ENCODE measurements around the gene HEXA.

DNA sequence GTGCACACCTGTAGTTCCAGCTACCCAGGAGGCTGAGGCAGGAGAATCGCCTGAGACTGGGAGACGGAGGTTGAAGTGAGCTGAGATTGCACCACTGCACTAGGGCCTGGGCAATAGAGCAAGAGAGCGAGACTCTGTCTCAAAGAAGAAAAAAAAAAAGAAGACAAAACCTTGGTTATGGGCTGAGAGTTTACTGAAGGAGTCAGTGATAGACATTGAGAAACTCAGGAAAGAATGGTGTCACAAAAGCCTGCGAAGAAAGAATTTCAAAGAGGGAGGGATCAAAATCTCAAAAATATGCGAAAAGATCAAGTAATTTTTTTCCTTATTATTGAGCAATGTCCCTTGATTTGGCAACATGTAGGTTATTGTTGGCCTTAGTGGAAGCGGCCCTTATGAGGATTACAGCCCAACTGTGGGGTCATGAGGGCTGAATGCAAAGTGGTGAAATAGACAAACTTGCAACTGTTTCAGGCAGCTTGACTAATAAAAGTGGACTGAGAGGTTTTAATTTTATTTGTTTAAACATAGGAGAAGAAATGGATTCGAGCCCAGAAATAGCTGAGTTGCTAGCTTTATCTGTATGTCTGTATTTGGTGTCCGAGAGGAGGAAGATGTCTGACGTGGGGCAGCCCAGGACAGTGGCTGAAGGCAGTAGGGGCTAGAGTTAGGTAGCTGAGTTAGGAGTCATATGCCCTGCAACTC, 37.0 kb downstream of the HEXA start:
- TF ChIP-seq, protein P1, sequence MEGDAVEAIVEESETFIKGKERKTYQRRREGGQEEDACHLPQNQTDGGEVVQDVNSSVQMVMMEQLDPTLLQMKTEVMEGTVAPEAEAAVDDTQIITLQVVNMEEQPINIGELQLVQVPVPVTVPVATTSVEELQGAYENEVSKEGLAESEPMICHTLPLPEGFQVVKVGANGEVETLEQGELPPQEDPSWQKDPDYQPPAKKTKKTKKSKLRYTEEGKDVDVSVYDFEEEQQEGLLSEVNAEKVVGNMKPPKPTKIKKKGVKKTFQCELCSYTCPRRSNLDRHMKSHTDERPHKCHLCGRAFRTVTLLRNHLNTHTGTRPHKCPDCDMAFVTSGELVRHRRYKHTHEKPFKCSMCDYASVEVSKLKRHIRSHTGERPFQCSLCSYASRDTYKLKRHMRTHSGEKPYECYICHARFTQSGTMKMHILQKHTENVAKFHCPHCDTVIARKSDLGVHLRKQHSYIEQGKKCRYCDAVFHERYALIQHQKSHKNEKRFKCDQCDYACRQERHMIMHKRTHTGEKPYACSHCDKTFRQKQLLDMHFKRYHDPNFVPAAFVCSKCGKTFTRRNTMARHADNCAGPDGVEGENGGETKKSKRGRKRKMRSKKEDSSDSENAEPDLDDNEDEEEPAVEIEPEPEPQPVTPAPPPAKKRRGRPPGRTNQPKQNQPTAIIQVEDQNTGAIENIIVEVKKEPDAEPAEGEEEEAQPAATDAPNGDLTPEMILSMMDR (IDR thresholded peaks at IDR 0.05 in 8 of 11, conservative IDR thresholded peaks at IDR 0.05 in 3 of 11): no peak
- TF ChIP-seq POLR2A (IDR thresholded peaks at IDR 0.05): no peak
- TF ChIP-seq POLR2AphosphoS5 (IDR thresholded peaks at IDR 0.05): peak in 1 of 3 donors; percentile 50
